EH (cell line): Measurements from ENCODE around the gene MRTFA.
"Not testable (repeated sequence)": the region's sequence is repeated elsewhere in the genome, so short reads cannot be mapped to it uniquely, and the experiment has no call there.

Experiments
- DNase-seq: peaks from one replicate; pipeline ENCODE4 v3.0.0-alpha.2; 2015; ENCODE audit warnings: low read depth

MRTFA gene

DNA sequence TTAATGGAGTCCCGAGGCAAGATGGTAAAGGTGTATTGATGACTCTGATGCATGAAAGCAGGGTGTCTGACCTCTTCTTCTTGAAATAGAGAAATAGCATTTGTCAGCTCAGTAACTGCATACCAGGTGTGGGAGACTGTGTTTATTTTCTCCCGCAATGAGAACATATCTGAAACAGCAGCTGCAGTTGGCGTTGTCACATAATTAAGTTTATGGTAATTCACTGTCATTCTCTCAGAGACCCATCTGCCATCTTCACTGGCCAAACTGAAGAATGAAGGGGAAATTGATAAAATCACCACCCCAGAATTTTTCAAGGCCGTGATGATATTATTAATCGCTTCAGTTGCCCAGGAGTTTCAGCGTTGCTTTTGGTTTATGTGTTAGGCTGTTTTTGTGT lies 22.6 kb upstream of the MRTFA start:
- no peak for DNase-seq

DNA sequence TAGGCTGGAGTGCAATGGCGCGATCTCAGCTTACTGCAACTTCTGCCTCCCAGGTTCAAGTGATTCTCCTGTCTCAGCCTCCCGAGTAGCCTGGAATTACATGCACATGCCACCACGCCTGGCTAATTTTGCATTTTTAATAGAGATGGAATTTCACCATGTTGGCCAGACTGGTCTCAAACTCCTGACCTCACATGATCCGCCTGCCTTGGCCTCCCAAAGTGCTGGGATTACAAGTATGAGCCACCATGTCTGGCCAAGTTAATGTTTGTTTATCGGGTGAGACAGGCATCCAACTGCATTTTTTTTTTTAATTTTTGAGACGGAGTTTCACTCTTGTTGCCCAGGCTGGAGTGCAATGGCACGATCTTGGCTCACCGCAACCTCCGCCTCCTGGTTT lies 20.1 kb upstream of the MRTFA start:
- not testable (repeated sequence) for DNase-seq

DNA sequence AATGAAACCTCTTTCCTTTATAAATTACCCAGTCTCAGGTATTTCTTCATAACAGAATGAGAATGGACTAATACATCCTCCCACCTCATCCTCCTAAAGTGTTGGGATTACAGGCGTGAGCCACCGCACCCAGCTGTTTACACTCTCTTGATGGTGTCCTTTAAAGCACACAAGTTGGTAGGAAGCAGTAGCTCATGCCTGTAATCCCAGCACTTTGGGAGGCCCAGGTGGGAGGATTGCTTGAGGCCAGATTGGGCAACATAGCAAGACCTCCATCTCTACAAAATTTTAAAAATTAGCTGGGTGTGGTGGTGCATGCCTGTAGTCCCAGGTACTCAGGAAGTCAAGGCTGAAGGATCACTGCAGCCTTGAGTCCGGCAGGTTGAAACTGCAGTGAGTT lies 19.4 kb upstream of the MRTFA start:
- DNase-seq = not testable (repeated sequence)

GRCh38 chr22:40654522-40655167 lies 18.1 kb upstream of the MRTFA start:
- DNase-seq = peak; percentile 92

- DNase-seq = no peak
Measured at GRCh38 chr22:40653361-40653760, 16.8 kb upstream of the MRTFA start.

- DNase-seq = peak; percentile 100
Measured at GRCh38 chr22:40651563-40652501, 15.3 kb upstream of the MRTFA start.

- no peak for DNase-seq
Measured at GRCh38 chr22:40651057-40651456, 14.5 kb upstream of the MRTFA start.

GRCh38 chr22:40648386-40648785 lies 11.9 kb upstream of the MRTFA start:
- no peak for DNase-seq

- no peak for DNase-seq
Measured at GRCh38 chr22:40645579-40646197, 9.2 kb upstream of the MRTFA start.

- no peak for DNase-seq
Measured at GRCh38 chr22:40642316-40642715, 5.8 kb upstream of the MRTFA start.

DNA sequence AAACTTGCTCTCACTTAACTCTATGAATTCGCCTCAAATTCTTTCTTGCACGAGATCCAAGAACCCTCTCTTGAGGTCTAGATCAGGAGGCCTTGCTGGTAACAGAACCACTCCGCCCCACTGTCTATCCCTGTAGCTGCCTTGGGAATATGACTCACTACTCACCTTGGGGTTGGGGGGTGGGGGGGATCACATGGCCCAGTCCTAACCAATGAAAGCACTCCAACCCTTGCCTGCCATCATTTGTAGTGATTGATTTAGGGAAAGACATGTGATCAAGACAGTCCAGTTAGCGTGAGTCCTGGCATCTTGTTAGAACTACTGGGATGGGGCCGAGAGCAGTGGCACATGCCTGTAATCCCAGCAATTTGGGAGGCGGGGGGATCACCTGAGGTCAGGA lies 4.8 kb upstream of the MRTFA start:
- DNase-seq = no peak

GRCh38 chr22:40638261-40638660 lies 1.7 kb upstream of the MRTFA start:
- no peak for DNase-seq

DNA sequence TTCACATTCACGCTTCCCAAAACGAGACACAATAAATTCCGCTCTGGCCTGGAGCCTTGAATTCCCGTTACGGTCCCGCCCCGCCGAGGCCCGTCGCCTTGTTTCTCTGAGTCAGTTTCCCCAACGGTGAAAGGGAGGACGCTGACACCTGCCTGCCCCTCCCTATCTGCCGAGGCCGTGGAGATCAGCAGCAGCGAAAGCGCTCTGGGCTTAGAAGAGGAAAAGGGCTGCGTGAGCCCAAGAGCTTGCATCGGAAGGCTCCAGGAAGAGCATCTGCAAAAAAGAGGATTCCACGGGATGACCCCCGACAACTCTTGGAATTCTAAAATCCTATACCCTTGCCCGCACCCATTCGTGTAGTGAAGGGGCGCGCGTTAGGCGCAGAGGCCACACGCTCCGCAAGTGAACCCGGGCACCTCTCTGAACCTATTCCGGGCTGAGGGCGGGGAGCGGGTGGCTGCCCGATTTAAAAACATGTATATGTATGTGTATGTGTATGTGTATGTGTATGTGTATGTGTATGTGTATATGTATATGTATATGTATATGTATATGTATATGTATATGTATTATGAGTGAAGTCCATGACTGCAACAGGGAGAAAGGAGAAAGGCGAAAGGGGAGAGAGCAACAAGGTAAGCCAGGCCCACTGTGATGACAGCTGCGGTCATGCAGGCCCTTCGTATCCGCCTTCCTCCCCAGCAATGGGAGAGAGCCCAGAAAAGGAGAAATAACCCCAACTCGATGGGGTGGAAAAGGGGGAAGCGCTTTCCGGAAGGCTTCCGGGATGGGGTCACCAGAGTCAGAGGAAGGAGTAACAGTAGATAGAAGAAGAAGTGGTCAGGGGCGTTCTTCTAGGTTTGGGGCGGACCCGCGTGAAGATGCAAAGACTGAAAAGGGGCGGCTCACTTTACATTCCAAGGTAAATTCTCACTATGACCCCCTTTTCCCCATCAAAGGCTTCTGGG lies 948 bp upstream of the MRTFA start:
- no peak for DNase-seq

DNA sequence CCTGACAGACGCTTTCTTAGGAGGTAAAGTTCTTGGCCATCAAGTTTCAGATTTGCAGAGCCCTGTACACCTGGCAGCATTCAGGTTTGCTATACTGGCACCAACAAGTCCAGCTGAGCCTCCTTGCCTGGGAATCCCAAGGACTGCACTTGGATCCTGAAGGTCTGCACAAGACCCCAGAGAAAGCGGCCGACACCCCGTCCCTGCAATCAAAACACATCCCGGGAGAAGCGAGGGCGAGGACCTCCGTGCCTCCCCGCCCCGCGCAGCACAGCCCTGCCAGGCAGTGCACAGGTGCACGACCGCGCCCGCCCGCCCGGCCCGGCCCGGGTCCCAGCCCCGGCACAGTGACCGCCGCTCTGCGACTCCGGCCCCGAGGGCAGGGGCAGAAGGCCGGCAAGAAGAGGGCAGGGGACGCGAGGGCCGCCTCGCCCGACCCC lies 559 bp downstream of the MRTFA start:
- no peak for DNase-seq

- DNase-seq = peak; percentile 64
Measured at GRCh38 chr22:40635043-40635939, 1.2 kb downstream of the MRTFA start.

DNA sequence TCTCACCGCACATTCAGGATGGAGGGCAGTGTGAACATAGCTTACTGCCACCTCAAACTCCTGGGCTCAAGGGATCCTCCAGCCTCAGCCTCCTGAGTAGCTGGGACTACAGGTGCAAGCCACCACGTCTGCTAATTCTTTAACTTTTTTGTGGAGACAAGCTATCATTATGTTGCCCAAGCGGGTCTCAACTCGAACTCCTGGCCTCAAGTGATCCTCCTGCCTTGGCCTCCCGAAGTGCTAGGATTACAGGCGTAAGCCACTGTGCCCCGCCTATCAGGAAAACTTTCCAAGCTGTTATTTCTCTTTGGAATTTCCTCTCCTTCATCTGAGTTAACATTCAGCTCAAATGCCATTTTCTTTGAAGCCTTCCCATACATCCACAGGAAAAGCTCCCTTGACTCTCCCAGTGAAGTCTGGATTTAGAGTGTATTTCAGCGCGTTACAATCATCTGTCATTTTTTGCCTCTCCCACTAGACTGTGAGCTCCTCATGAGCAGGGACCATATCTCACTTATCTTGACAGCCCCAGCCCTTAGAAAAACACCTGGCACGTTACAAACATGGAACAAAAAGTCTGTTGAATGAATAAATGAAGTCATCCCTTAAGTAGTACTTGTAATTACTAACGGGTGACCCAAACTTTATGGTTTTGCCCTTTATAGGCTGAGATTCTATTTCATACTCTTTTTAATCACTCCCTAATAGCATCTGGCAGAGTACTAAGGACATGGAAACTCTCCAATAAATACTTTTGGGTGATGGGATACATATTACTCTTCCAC lies 2.2 kb downstream of the MRTFA start:
- peak; percentile 40 for DNase-seq

DNA sequence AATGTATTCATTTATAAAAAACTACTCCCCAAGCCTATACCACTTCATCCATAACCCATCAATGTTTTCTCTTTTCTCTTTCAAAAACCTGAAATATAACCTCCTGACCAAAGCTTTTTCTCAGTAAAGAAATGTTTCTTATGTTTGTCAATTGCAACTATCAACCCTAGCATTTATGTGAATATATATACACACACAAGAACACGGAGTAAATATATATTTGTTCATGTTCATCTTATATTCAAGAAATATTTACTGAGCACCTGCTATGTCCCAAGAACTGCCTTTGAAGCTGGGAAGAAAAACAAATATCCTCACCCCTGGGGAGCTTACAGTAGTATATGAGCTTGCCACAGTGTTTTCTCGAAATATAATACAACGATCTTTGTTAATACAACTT lies 3.5 kb downstream of the MRTFA start:
- DNase-seq = no peak

DNA sequence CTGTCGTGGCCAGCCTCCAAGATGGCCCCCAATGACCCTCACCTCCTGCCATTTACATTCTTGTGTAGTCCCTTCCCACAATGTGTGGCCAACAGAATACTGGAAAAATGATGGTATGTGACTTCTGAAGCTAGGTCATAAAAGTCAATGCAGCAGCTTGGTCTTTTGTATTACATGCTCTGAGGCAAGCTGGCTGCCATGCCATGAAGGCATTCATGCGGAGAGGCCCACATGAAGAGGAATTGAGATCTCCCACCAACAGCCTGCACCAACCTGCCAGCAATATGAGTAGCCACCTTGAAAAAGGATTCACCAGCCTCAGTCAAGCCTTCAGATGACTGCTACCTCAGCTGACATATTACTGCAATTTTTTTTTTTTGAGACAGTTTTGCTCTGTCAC lies 4.6 kb downstream of the MRTFA start:
- no peak for DNase-seq

DNA sequence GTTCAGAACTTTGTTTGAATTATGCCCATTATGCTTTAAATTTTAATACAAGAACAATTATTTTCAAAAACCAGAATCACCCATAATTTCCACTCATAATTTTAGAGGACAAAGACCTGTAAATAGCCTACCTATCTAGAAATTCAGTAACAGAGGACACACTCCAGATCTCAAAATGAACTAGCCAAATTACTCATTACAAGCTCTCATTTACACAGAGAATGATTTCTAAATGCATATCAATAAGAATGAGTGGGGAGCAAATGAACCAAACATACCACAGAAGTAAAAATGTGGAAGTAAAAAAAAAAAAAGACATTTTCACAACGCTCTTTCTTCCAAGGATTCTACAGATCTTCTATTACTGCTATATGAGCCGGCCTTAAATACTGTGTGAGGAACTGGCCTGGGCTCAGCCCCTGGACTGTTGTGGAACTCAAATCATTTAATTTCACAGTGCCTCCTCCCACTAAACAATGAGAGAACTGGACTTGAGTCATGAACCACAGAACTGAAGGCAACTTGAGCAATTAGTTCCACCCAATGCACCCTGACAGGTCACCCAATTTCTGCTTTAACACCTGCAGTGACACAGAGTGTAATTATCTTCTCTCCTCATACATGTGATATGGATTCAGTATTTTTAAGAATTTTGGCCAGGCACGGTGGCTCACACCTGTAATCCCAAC lies 8.0 kb downstream of the MRTFA start:
- DNase-seq = peak; percentile 68
